NCI-H226 (cell line): Measurements from ENCODE around the gene WDR20.
"Not testable (repeated sequence)": the region's sequence is repeated elsewhere in the genome, so short reads cannot be mapped to it uniquely, and the experiment has no call there.

ENCODE experiments used
- DNase-seq: peaks from one replicate; pipeline ENCODE4 v3.0.0-alpha.2; 2015

Gene WDR20

DNA sequence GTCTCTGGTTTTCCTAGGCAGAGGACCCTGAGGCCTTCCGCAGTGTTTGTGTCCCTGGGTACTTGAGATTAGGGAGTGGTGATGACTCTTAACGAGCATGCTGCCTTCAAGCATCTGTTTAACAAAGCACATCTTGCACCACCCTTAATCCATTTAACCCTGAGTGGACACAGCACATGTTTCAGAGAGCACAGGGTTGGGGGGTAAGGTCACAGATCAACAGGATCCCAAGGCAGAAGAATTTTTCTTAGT lies 32.2 kb downstream of the WDR20 start:
- DNase-seq: not testable (repeated sequence)

GRCh38 chr14:102172721-102173120 lies 33.0 kb downstream of the WDR20 start:
- DNase-seq: not testable (repeated sequence)

GRCh38 chr14:102177161-102177560 lies 37.5 kb downstream of the WDR20 start:
- DNase-seq: no peak

- no peak for DNase-seq
Measured at GRCh38 chr14:102178806-102179205, 39.1 kb downstream of the WDR20 start.

GRCh38 chr14:102180248-102180998 lies 40.7 kb downstream of the WDR20 start:
- DNase-seq: no peak

DNA sequence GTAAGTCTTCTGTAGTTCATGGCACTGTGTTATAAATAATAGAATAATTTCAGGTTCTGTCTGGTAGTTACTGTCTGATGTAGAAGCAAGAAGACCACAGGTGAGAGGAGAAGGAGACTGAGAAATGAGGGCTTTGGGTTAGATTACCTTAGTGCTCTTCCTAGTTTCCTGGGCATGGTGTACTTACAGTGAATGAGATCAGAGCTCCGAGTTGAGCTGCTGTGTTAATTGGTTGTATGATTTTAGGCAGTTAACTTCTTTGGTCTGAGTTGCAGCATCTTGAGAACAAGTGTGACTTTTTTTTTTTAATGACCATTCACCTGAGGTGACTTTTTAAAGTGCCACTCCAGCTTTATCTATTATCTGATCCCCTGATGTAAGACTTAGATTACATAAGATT lies 41.5 kb downstream of the WDR20 start:
- no peak for DNase-seq

DNA sequence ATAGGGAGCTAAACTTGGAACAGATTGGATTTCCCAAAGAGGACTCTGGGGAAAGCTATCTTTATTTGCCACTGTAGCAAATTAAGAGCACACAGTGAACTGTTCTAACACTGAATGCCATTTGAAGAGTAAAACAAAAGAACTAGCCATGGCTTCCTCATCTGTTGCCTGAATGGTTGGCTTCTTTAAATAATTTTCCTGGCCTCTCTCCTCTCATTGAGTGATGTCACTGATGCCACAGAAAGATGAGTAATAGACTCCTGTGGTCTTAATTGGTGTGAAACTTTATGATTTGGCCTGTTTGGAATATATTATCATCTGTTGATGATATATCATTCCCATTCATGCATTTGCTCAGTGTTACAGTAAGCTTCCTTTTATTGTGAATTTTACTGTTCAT lies 42.5 kb downstream of the WDR20 start:
- peak; percentile 26 for DNase-seq

DNA sequence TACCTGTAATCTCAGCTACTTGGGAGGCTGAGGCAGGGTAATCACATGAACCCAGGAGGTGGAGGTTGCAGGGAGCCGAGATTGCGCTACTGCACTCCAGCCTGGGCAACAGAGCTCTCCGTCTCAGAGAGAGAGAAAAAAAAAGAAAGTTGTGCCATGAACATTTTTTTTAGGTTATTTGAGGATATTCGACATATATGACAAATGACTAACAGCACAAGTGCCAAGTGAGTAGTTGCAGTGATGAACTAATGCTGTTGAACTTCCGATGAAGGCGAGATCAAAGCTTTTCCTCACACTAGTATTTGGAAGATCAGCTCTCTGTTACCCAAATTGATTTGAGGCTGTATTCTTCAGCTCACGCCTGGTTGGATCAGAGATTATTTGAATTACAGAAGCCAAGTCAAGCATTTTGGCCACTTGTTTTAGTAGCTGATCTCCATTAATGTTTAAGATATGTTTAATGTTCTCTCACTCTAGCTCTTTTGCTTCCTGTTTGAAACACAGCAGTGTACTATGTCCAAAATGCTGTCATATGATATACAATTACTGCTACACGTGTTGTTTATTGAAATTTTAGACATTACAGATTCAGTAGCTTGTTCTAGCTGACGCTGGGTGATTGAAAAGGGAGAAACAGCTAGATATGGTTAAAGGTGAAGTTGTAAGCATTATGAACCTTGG lies 43.4 kb downstream of the WDR20 start:
- no peak for DNase-seq

DNA sequence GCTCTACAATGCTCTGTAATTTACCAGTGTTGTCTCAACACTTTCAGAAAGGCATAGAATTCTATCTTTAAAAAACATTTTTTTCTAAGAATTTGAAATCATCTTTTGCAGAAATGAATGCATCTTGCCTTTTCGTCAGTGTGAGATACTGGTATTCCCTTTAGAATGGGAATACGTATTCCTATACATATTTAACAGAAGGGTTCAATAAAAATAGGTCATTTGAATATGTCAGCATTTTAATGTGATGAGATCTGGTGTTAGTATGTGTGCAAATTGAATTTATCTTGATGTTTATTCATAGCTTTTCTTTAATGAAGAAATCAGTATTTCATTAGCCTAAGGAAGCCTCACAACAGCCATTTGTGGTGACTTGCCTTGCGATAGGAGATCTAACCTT lies 44.2 kb downstream of the WDR20 start:
- DNase-seq: no peak

GRCh38 chr14:102184316-102185035 lies 44.8 kb downstream of the WDR20 start:
- DNase-seq: no peak

DNA sequence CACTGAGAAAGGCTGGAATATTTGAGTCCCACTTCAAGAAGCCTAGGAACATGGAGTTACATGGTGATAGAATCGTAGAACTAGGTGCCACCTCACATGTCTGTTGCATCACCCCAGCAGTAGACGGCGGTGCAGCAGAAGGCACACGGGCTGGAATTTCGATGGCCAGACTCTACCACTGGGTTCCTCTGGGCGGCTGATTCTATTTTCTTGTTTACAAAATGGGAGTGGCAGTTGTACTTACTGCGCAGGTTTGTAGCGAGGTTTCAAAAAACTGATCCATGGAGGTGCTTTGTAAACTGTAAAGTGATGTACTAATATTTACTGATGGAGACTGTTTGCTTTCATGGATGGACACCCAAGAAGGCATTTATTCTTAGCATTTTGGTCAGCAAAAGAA lies 45.7 kb downstream of the WDR20 start:
- DNase-seq: no peak

GRCh38 chr14:102187044-102187443 lies 47.3 kb downstream of the WDR20 start:
- peak; percentile 77 for DNase-seq

GRCh38 chr14:102187568-102188001 lies 47.9 kb downstream of the WDR20 start:
- peak; percentile 2 for DNase-seq

GRCh38 chr14:102188187-102188586 lies 48.5 kb downstream of the WDR20 start:
- no peak for DNase-seq

- DNase-seq: no peak
Measured at GRCh38 chr14:102189874-102190273, 50.2 kb downstream of the WDR20 start.

DNA sequence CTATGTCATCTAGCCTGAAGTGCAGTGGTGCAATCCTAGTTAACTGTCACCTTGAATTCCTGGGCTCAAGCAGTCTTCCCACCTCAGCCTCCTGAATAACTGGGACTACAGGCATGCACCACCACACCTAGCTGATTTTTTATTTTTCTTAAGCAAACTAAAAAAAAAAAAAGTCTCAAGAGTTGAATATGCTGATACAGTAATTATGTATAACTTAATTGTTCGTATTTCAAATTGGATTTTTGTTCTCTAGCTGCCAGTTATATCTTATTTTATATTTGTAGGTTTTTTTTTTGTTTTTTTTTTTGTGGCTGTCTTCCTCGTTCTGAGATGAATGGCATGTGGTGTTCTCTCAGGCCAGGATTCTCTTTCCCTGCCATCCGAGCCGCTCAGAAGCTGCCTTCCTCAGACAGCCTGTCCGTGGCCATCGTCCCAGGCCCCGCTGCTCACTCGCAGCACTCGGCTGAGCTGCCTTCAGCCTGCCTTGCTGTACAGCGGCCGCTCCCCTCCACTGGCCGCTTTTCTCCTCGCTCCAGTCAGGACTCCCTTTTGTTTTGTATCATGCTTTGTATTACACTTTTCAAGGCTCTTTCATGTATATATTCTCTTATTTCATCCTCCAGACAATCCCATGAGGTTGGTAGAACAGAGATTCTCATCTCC lies 53.3 kb downstream of the WDR20 start:
- DNase-seq: no peak

- DNase-seq: no peak
Measured at GRCh38 chr14:102194856-102195255, 55.2 kb downstream of the WDR20 start.

DNA sequence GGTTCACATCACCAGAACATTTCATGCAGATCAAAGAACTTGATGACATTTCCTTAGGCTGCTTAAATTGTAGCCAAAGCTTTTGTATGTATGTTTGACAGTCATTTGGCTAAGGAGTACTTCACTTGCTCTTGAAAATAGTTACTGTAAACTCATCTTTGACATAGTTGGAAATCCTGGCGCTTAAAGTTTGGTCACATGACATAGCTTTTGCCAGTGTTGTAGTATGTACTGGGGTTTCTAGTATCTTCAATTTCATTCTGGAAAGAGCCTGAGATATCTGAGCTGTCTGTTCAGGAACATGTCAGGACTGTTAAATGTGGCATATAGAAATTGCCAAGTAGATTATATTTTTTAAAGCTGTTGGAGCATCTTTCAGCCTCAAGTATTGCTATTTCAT lies 55.7 kb downstream of the WDR20 start:
- DNase-seq: no peak

DNA sequence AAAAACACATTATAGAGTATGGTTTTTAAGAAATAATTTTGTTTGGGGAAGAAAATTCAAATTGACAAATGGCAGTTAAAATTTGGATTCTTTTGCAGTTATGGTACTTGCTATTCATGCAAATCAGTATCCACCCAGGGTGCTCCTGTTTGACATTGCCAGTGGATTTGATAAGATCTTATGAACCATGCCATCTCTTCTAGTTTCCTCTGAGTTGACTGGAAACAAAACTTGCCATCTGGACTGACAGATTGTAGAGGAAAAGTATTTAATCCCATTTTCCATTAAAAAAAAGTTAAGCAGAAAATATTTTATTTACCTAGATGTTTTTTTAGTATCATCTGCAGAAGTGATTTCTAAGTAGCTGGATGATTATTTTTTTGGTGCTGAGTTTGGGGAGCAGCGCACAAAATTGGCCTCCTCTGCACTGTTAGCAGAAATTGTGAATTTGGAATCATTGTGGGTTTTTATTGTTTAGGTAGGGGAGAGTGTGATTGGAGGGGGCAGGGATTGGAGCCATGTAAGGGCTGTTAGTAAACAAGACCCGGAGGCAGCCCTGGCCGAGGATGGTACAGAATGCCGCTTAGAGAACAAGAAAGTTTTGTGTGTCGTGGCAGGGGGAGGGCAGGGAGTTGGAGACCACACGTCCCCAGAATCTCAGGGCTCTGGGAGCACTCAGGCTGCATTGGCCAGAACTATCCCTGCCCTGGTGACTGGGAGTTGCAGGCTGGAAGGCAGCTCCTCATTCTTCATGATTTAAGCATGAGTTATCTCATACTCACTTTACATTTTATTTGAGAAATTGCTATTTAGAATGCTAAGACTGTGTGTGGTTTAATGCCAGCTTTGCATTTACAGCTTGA lies 56.6 kb downstream of the WDR20 start:
- no peak for DNase-seq

DNA sequence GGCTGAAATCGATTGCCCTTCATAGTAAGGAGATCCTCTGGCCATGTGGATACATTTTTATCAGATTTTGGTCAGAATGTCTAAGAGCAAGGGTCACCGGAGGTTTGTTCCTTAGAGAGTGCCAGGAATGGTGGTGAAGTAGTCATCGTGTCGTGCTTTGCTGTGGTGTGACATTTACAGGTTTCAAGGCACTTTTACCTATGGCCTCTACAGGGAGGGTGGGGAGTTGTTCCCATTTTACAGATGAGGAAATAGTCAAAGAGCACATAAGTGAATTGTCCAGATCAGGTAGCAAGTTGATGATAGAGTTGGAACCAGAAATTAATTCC lies 57.2 kb downstream of the WDR20 start:
- DNase-seq: no peak

DNA sequence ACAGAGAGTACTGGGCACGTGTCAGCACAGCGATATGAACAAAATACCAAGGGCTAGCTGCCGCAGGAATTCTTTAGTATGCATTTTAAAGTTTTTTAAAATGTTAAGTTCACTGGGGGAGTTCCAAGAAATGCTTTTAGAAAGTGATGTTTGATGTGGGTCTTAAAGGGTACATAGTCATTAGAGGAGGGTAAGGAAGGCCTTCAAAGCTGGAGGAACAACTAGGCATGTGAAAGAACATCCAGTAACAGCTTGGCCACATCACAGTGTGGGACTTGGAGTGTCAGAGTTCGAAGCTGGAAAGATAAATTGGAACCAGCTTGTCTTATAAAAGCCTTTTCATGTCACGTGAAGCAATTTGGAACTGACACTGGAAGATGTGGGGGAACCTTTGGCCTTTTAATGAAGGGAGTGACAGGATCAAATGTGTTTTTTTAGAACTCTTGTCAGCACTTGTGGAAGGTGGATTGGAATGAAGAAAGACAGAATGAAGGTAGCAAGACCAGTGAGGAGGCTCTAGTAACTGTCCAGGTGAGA lies 57.7 kb downstream of the WDR20 start:
- no peak for DNase-seq

DNA sequence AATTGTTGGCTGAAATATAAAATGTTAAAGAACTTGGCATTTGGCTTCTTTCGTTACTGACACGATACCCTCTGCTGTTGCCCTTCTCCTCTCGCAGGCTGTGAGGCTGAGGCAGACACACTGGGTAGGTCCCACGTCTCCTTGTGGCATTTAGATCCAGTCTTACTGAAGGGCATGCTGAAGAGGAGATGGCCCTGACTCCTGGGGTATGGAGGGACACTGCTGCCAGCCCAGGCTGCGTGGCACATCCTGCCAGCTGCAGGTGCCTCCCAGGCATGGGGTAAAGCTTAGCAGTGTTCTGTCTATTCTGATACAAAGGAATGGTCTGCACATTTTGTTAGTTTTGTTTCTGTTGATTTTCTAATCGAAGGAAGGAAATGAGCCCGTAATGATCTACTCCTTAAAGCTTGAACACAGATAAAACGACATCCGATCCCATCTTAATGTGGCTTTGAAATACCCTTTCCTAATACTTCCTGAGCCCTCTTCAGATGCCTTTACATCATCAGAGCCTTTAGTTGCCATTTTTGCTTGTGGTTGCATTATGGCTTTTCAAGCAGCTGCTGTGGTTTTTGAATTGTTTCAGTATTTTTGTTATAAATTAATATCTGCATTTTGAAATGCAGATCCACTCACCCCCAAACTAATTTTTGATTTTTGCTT lies 61.1 kb downstream of the WDR20 start:
- no peak for DNase-seq
